IgD-negative memory B cell (primary cell): Measurements from ENCODE around the gene AQP11. TPM values are rescaled to one million over a fixed set of nuclear protein-coding genes. Genes with fewer than 3 reads are reported as not detected.

Experiments used
- polyA plus RNA-seq: library from polyadenylated mRNA; unstranded; fragments of 300-500 nt; fragmentation: Illumina TruSeq; gene quantifications from one replicate; pipeline ENCODE4 v1.2.3, GENCODE V29; 2021

The AQP11 gene
- polyA plus RNA-seq, 1 donor from 2014 or later = 0.48 TPM

Other genes with a start within 250 kb of the AQP11 start
- 15.0 TPM for gene PAK1, start 115.9 kb upstream of the AQP11 start, polyA plus RNA-seq
- 100 TPM for gene CLNS1A, start 47.8 kb downstream of the AQP11 start, polyA plus RNA-seq
- 57.0 TPM for gene RSF1, start 230.8 kb downstream of the AQP11 start, polyA plus RNA-seq
- gene AAMDC, start 231.2 kb downstream of the AQP11 start, polyA plus RNA-seq = 16.9 TPM